Neuronal stem cell (in vitro differentiated cells): ENCODE measurements around the gene RTP4.

ENCODE experiments used
- DNase-seq: peaks from one replicate; pipeline ENCODE4 v3.0.0-alpha.2; 2013; ENCODE audit warnings: low spot score
- H2AFZ ChIP-seq: one replicate; pipeline ENCODE4 v1.6.1; 2013; ENCODE audit warnings: mild to moderate bottlenecking, low read length, inconsistent platforms
- H2AK5ac ChIP-seq: 2 replicates; pipeline ENCODE4 v1.6.1; 2013; ENCODE audit warnings: low read depth, mild to moderate bottlenecking, inconsistent platforms, low read length, moderate library complexity, mixed read lengths
- H2BK120ac ChIP-seq: 2 replicates; pipeline ENCODE4 v1.6.1; 2013; ENCODE audit warnings: low read depth, mild to moderate bottlenecking, inconsistent platforms, low read length, moderate library complexity, mixed read lengths
- H2BK12ac ChIP-seq: one replicate; pipeline ENCODE4 v1.6.1; 2013; ENCODE audit warnings: low read length, inconsistent platforms
- H2BK15ac ChIP-seq: 2 replicates; pipeline ENCODE4 v1.6.1; 2013; ENCODE audit warnings: mild to moderate bottlenecking, low read length, inconsistent platforms, mixed read lengths
- H2BK5ac ChIP-seq: one replicate; pipeline ENCODE4 v1.6.1; 2013; ENCODE audit warnings: inconsistent platforms, mild to moderate bottlenecking, low read length, moderate library complexity
- H3K14ac ChIP-seq: one replicate; pipeline ENCODE4 v1.6.1; 2013; ENCODE audit warnings: low read length, inconsistent platforms
- H3K18ac ChIP-seq: 2 replicates; pipeline ENCODE4 v1.6.1; 2013; ENCODE audit warnings: low read length, inconsistent platforms
- H3K23ac ChIP-seq: 2 replicates; pipeline ENCODE4 v1.6.1; 2013; ENCODE audit warnings: low read depth, mild to moderate bottlenecking, mixed read lengths, low read length, inconsistent platforms; ENCODE audit not compliant: poor library complexity
- H3K27ac ChIP-seq: replicated peaks from 3 replicates; pipeline ENCODE4 v1.5.1; 2013; ENCODE audit warnings: low read length, inconsistent platforms
- H3K27me3 ChIP-seq, 3 experiments: 2 replicates each; pipeline ENCODE4 v1.6.1; 2013; ENCODE audit warnings: low read length in 3 of 3, mild to moderate bottlenecking in 2 of 3, inconsistent platforms in 1 of 3, low read depth in 1 of 3, mixed read lengths in 1 of 3, moderate library complexity in 1 of 3; ENCODE audit not compliant: control insufficient read depth in 3 of 3, insufficient read depth in 3 of 3
- H3K36me3 ChIP-seq, 2 donors: replicated peaks in 1 of 2; 2 replicates each; pipeline ENCODE4 v1.6.1; 2013; ENCODE audit warnings: low read length in 2 of 2; ENCODE audit not compliant: control insufficient read depth in 2 of 2, insufficient read depth in 2 of 2
- H3K4ac ChIP-seq: 2 replicates; pipeline ENCODE4 v1.6.1; 2013; ENCODE audit warnings: inconsistent platforms, mild to moderate bottlenecking, low read length, moderate library complexity
- H3K4me1 ChIP-seq, 2 donors: 1 replicate in 1 of 2; 2 replicates in 1 of 2; pipeline ENCODE4 v1.6.1; 2013; ENCODE audit warnings: low read length in 2 of 2, low read depth in 1 of 2; ENCODE audit not compliant: control insufficient read depth in 2 of 2, insufficient read depth in 1 of 2
- H3K4me2 ChIP-seq: one replicate; pipeline ENCODE4 v1.6.1; 2013; ENCODE audit warnings: mild to moderate bottlenecking, low read length, inconsistent platforms; ENCODE audit not compliant: insufficient read depth, poor library complexity, severe bottlenecking
- H3K4me3 ChIP-seq, 2 donors: 2 replicates each; pipeline ENCODE4 v1.5.1; 2013; ENCODE audit warnings: low read length in 2 of 2, mild to moderate bottlenecking in 2 of 2, inconsistent platforms in 1 of 2, moderate library complexity in 1 of 2
- H3K79me1 ChIP-seq: one replicate; pipeline ENCODE4 v1.6.1; 2013; ENCODE audit warnings: low read depth, mild to moderate bottlenecking, inconsistent platforms, low read length, moderate library complexity
- H3K9ac ChIP-seq: one replicate; pipeline ENCODE4 v1.6.1; 2013; ENCODE audit warnings: mild to moderate bottlenecking, low read depth, low read length, inconsistent platforms; ENCODE audit not compliant: poor library complexity
- H3K9me3 ChIP-seq, 2 donors: replicated peaks in 1 of 2; 2 replicates each; pipeline versions ENCODE3 to v1.6.1; 2013; ENCODE audit warnings: low read length in 2 of 2, mild to moderate bottlenecking in 2 of 2, inconsistent platforms in 1 of 2, low read depth in 1 of 2, mixed read lengths in 1 of 2, moderate library complexity in 1 of 2; ENCODE audit not compliant: control insufficient read depth in 2 of 2, insufficient read depth in 1 of 2
- H4K8ac ChIP-seq: one replicate; pipeline ENCODE4 v1.6.1; 2013; ENCODE audit warnings: low read depth, mild to moderate bottlenecking, inconsistent platforms, low read length, moderate library complexity
- H4K91ac ChIP-seq: one replicate; pipeline ENCODE4 v1.6.1; 2013; ENCODE audit warnings: low read length, low read depth, mild to moderate bottlenecking, inconsistent platforms; ENCODE audit not compliant: poor library complexity
- WGBS, 2 donors: extraction: QIAGEN DNeasy Blood & Tissue Kit; methylation state at CpG; one replicate each; pipeline ENCODE4 v1.1.7; 2013; ENCODE audit warnings: missing lambda C conversion rate in 2 of 2, mixed read lengths in 1 of 2; ENCODE audit not compliant: insufficient read length in 2 of 2, insufficient replicate concordance in 1 of 2; ENCODE audit errors: extremely low coverage in 2 of 2; 5-methylcytosine and 5-hydroxymethylcytosine counted together

The RTP4 gene

GRCh38 chr3:187396661-187397060, 28.5 kb downstream of the RTP4 start:
- H4K8ac ChIP-seq, result no peak overlapping the region
- no peak overlapping the region for H2AFZ ChIP-seq
- no peak overlapping the region for H3K27ac ChIP-seq
- no peak overlapping the region for H3K18ac ChIP-seq
- H3K36me3 ChIP-seq, result no peaks in the 10 kb centered on the region
- H2BK120ac ChIP-seq, result no peak overlapping the region
- no peak overlapping the region for H3K4ac ChIP-seq
- no peak overlapping the region for H3K9ac ChIP-seq
- H3K27me3 ChIP-seq, result no peaks in the 10 kb centered on the region
- no peak overlapping the region for H3K23ac ChIP-seq
- no peak overlapping the region for H3K14ac ChIP-seq
- H2BK15ac ChIP-seq, result no peak overlapping the region
- whole genome bisulfite sequencing, 2 donors, result no CpG with 5 or more reads among the region's 1 CpG
- H3K4me3 ChIP-seq, result no peak overlapping the region
- no peak overlapping the region for H3K4me2 ChIP-seq
- H4K91ac ChIP-seq, result no peak overlapping the region
- no peaks in the 10 kb centered on the region for H3K9me3 ChIP-seq
- no peaks in the 10 kb centered on the region for H3K79me1 ChIP-seq
- H3K4me1 ChIP-seq, result no peaks in the 10 kb centered on the region
- DNase-seq, result no peak
- H2BK5ac ChIP-seq, result no peak overlapping the region
- no peak overlapping the region for H2AK5ac ChIP-seq
- no peak overlapping the region for H2BK12ac ChIP-seq

GRCh38 chr3:187398955-187399354, 30.8 kb downstream of the RTP4 start:
- no peak overlapping the region for H3K14ac ChIP-seq
- no peaks in the 10 kb centered on the region for H3K36me3 ChIP-seq
- no peak overlapping the region for H4K91ac ChIP-seq
- H2BK5ac ChIP-seq, result no peak overlapping the region
- no peak overlapping the region for H3K23ac ChIP-seq
- no peaks in the 10 kb centered on the region for H3K4me1 ChIP-seq
- no peak overlapping the region for H2BK12ac ChIP-seq
- no peak overlapping the region for H2BK15ac ChIP-seq
- no peaks in the 10 kb centered on the region for H3K79me1 ChIP-seq
- no peak overlapping the region for H2BK120ac ChIP-seq
- H3K4me2 ChIP-seq, result no peak overlapping the region
- H4K8ac ChIP-seq, result no peak overlapping the region
- H3K4ac ChIP-seq, result no peak overlapping the region
- H3K18ac ChIP-seq, result no peak overlapping the region
- no peak overlapping the region for H3K9ac ChIP-seq
- H3K27me3 ChIP-seq, result no peaks in the 10 kb centered on the region
- H3K4me3 ChIP-seq, result no peak overlapping the region
- H3K27ac ChIP-seq, result no peak overlapping the region
- H2AK5ac ChIP-seq, result no peak overlapping the region
- DNase-seq, result no peak
- no peak overlapping the region for H2AFZ ChIP-seq
- peaks cover 0 to 2% of the 10 kb centered on the region in 2 donors for H3K9me3 ChIP-seq

GRCh38 chr3:187400756-187401155, 32.6 kb downstream of the RTP4 start:
- Histone ChIP-seq H3K9ac (no peak overlapping the region), H2BK120ac (no peak overlapping the region), H2BK12ac (no peak overlapping the region), H3K4me1 (no peaks in the 10 kb centered on the region), H3K9me3 (peaks cover 0 to 2% of the 10 kb centered on the region in 2 donors), H3K4ac (no peak overlapping the region), H3K23ac (no peak overlapping the region), H3K18ac (no peak overlapping the region), H2BK15ac (no peak overlapping the region), H2AK5ac (no peak overlapping the region), H3K79me1 (no peaks in the 10 kb centered on the region), H3K4me2 (no peak overlapping the region), H3K36me3 (no peaks in the 10 kb centered on the region), H4K91ac (no peak overlapping the region), H3K14ac (no peak overlapping the region), H4K8ac (no peak overlapping the region), H3K4me3 (no peak overlapping the region), H2AFZ (no peak overlapping the region), H2BK5ac (no peak overlapping the region), H3K27me3 (no peaks in the 10 kb centered on the region), H3K27ac (no peak overlapping the region)
- WGBS, 2 donors, result no CpG with 5 or more reads among the region's 3 CpGs
- DNase-seq, result no peak

GRCh38 chr3:187401856-187402255, 33.7 kb downstream of the RTP4 start:
- Histone ChIP-seq H2AFZ (no peak overlapping the region), H4K91ac (no peak overlapping the region), H3K36me3 (no peaks in the 10 kb centered on the region), H2BK12ac (no peak overlapping the region), H3K23ac (no peak overlapping the region), H3K27ac (no peak overlapping the region), H3K4me3 (no peak overlapping the region), H3K14ac (no peak overlapping the region), H4K8ac (no peak overlapping the region), H2BK15ac (no peak overlapping the region), H2BK120ac (no peak overlapping the region), H2BK5ac (no peak overlapping the region), H3K4me2 (no peak overlapping the region), H3K4me1 (no peaks in the 10 kb centered on the region), H3K18ac (no peak overlapping the region), H3K9ac (no peak overlapping the region), H3K4ac (no peak overlapping the region), H3K79me1 (no peaks in the 10 kb centered on the region), H3K9me3 (peaks cover 0 to 2% of the 10 kb centered on the region in 2 donors), H2AK5ac (no peak overlapping the region), H3K27me3 (no peaks in the 10 kb centered on the region)
- no peak for DNase-seq
- WGBS, 2 donors, result no CpG with 5 or more reads among the region's 4 CpGs
